Panc1 (cell line): ENCODE data around the gene GDPD3. TPM values are rescaled to one million over a fixed set of nuclear protein-coding genes. Genes with fewer than 3 reads are reported as not detected.

ENCODE experiments used
- ATAC-seq: fragments of 200-7000 bp; cut with Tn5 transposase; 2 replicates; pipeline ENCODE4 v1.9.1; 2020; ENCODE audit warnings: mild to moderate bottlenecking, moderate library complexity
- BruUV-seq: library from RNA; stranded (reverse); fragments of 400-500 nt; replicated peaks from 2 replicates; lab custom pipeline; 2021; lab: Mats Ljungman, UMichigan
- CTCF ChIA-PET: fragments of 300-600 bp; sonication (Branson Sonifier 250); formaldehyde crosslinking; loops from one replicate; lab custom pipeline; 2022; ENCODE audit warnings: antibody characterized with exemption; lab: Charles Lee
- POLR2A ChIA-PET: fragments of 300-600 bp; sonication (Branson Sonifier 250); formaldehyde crosslinking; loops from one replicate; lab custom pipeline; 2022; ENCODE audit warnings: antibody characterized with exemption; lab: Charles Lee
- DNase-seq: peaks from one replicate; pipeline ENCODE4 v3.0.0-alpha.2; 2010; ENCODE audit warnings: low read depth, low spot score
- H3K27ac ChIP-seq: 2 replicates; pipeline ENCODE4 v1.5.1; 2011; ENCODE audit warnings: mild to moderate bottlenecking, low read length, inconsistent platforms
- H3K27me3 ChIP-seq: fragments of 200-500 bp; sonication (Bioruptor generic); 2 replicates; pipeline ENCODE4 v1.6.0; 2014; ENCODE audit warnings: low read length, inconsistent platforms; ENCODE audit not compliant: control insufficient read depth, insufficient read depth
- H3K36me3 ChIP-seq: fragments of 200-500 bp; sonication (Bioruptor generic); 2 replicates; pipeline ENCODE4 v1.5.1; 2014; ENCODE audit warnings: inconsistent platforms, mild to moderate bottlenecking, low read length, moderate library complexity; ENCODE audit not compliant: control insufficient read depth, insufficient read depth
- H3K4me1 ChIP-seq: 2 replicates; pipeline ENCODE4 v1.5.1; 2011; ENCODE audit warnings: inconsistent platforms, mild to moderate bottlenecking, low read length, moderate library complexity; ENCODE audit not compliant: control insufficient read depth, insufficient read depth
- H3K4me3 ChIP-seq, 2 experiments: 2 replicates each; pipeline ENCODE4 v1.5.1; 2011 to 2012; ENCODE audit warnings: low read depth in 2 of 2, low read length in 2 of 2, mild to moderate bottlenecking in 2 of 2, inconsistent platforms in 1 of 2, moderate library complexity in 1 of 2
- H3K9me3 ChIP-seq: fragments of 200-500 bp; sonication (Bioruptor generic); 2 replicates; pipeline ENCODE4 v1.5.1; 2014; ENCODE audit warnings: low read depth, mild to moderate bottlenecking, inconsistent platforms, low read length, moderate library complexity; ENCODE audit not compliant: control insufficient read depth, insufficient read depth
- CTCF ChIP-seq: fragments of 450-650 bp; IDR thresholded peaks from 2 replicates; pipeline ENCODE4 v1.5.1; 2017; ENCODE audit warnings: mild to moderate bottlenecking
- POLR2AphosphoS5 ChIP-seq: IDR thresholded peaks from 2 replicates; pipeline ENCODE4 v1.6.1; 2012; ENCODE audit warnings: mild to moderate bottlenecking, low read depth, low read length, moderate library complexity
- REST ChIP-seq, 2 experiments: IDR thresholded peaks; 2 replicates each; pipeline ENCODE4 v1.6.1; 2011 to 2012; ENCODE audit warnings: low read depth in 2 of 2, control low read depth in 1 of 2, low read length in 1 of 2, mild to moderate bottlenecking in 1 of 2, moderate library complexity in 1 of 2; ENCODE audit not compliant: insufficient read depth in 1 of 2
- SIN3A ChIP-seq: IDR thresholded peaks from 2 replicates; pipeline ENCODE4 v1.6.1; 2012; ENCODE audit warnings: low read depth, mild to moderate bottlenecking, low read length, moderate library complexity, borderline replicate concordance; ENCODE audit not compliant: insufficient read depth
- TCF7L2 ChIP-seq: IDR thresholded peaks from 2 replicates; pipeline ENCODE4 v1.6.1; 2011; ENCODE audit warnings: mild to moderate bottlenecking, low read depth, low read length, inconsistent platforms
- in situ Hi-C: cut with HindIII; loops from 2 replicates; pipeline ENCODE4 v1.10.0; 2016; ENCODE audit warnings: low sequenced_read_pairs, low pct_unique_long_range_greater_than_20kb
- intact Hi-C: fragments of 100-400 bp; cut with micrococcal nuclease; formaldehyde crosslinking; loops from one replicate; pipeline ENCODE4 v1.10.0; 2022; ENCODE audit not compliant: unreplicated experiment
- total RNA-seq: library from RNA; stranded (reverse); gene quantifications from one replicate; pipeline ENCODE4 v1.2.1, GENCODE V29; 2021; ENCODE audit not compliant: unreplicated experiment

GDPD3 gene
- total RNA-seq, 1 experiment from 2014 or later = 2.5 TPM

- H3K36me3 ChIP-seq = peaks cover 9% of the 10 kb centered on the region
- CTCF ChIA-PET = no interaction called here
- no peaks in the 10 kb centered on the region for H3K9me3 ChIP-seq
- POLR2A ChIA-PET = no interaction called here
- H3K4me1 ChIP-seq = 0 out of 2 replicates have a peak, but pooled peaks cover 5% of the 10 kb centered on the region
- H3K27ac ChIP-seq = no peak overlapping the region
- in situ Hi-C loops (no loop called here), intact Hi-C loops (no loop called here)
- H3K4me3 ChIP-seq = no peak overlapping the region
- ATAC-seq = no peak
- BruUV-seq = no TSS peak
- DNase-seq = no peak
- no peak for TF ChIP-seq SIN3A
- TF ChIP-seq CTCF = no peak; the same call in 1 of the 2 replicates
- TF ChIP-seq POLR2AphosphoS5 = no peak
- no peak for TF ChIP-seq REST (IDR thresholded peaks at IDR 0.05; ENCODE audit: insufficient read depth in 1 of 2, low read depth in 2 of 2, low read length in 1 of 2)
- no peak for TF ChIP-seq TCF7L2
- H3K27me3 ChIP-seq = no peaks in the 10 kb centered on the region
Observed at GRCh38 chr16:30082545-30083090, 30.7 kb downstream of the GDPD3 start.

- ChIA-PET POLR2A (no interaction called here), CTCF (interaction anchor here (0.9 kb wide), 1 partner anchor 12 kb away, joined by 4 read pairs; the partner anchor contains the start of gene TBX6)
- no peak for TF ChIP-seq TCF7L2
- no peak for TF ChIP-seq REST (IDR thresholded peaks at IDR 0.05; ENCODE audit: insufficient read depth in 1 of 2, low read depth in 2 of 2, low read length in 1 of 2)
- TF ChIP-seq SIN3A = no peak
- no peak for TF ChIP-seq POLR2AphosphoS5
- TF ChIP-seq CTCF = no peak
- DNase-seq (no peak), ATAC-seq (no peak)
- in situ Hi-C loops = no loop called here
- H3K4me3 ChIP-seq = no peak overlapping the region
- H3K36me3 ChIP-seq = peaks cover 5% of the 10 kb centered on the region; the same call in 1 of the 2 replicates
- H3K4me1 ChIP-seq = peaks cover 13% of the 10 kb centered on the region
- intact Hi-C loops = no loop called here
- BruUV-seq = no TSS peak
- no peaks in the 10 kb centered on the region for H3K9me3 ChIP-seq
- H3K27ac ChIP-seq = no peak overlapping the region
- no peaks in the 10 kb centered on the region for H3K27me3 ChIP-seq
Observed at GRCh38 chr16:30079480-30079879, 33.9 kb downstream of the GDPD3 start.
